ENCODE measurements around the gene FRK. TPM values are rescaled to one million over a fixed set of nuclear protein-coding genes. Genes with fewer than 3 reads are reported as not detected.
A peak's percentile ranks its signal among the peaks of the same experiment; 100 is the strongest.

FRK gene
- total RNA-seq, 2 donors from 2014 or later, result 1.4 to 2.9 TPM

DNA sequence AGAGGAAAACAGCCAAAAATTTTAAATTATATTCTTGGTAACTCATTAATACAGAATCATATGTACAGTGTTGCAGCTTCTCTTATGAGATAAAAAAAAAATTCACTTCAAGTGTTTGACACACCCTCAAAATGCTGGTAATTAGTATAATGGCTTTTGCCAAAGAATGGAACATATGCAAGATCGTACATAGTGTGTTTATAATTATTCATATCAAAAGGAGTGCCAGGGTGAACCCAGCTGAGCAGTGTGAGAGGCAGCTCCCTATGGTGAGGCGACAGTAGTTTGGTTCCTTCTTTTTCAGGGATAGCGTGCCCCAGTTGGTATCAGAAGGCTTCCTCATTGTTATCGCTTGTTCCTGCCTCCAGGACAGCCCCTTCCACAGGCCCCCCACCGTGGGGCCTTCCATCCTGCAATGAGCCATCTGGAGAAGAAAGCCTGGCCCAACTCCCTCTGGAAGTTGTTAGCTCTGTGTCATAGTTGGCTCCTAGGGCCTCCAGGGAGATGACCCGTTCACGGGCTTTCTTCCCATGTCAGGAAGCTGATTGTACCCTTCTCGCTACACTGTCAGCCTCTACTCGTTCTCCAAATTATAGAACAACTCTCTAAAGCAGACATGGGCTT, 150.7 kb downstream of the FRK start:
- H3K27me3 Mint-ChIP-seq (ENCODE audit: insufficient read depth), result no peaks in the 10 kb centered on the region
- H3K27ac ChIP-seq (ENCODE audit: low read depth, low read length), result no peak overlapping the region
- H3K4me3 ChIP-seq (ENCODE audit: low read length), result no peak overlapping the region
- WGBS, 2 experiments (ENCODE audit: insufficient coverage in 1 of 2, insufficient read length in 1 of 2), result 83 to 87% methylated on average over 6 to 9 of the region's 9 CpGs
- H3K9me3 ChIP-seq (ENCODE audit: control insufficient read depth, low read length), result no peaks in the 10 kb centered on the region
- no peaks in the 10 kb centered on the region for H3K9me3 Mint-ChIP-seq
- TF ChIP-seq CTCF (conservative IDR thresholded peaks at IDR 0.05), result no peak
- no peaks in the 10 kb centered on the region for H3K36me3 ChIP-seq (ENCODE audit: control insufficient read depth, insufficient read depth, low read length)
- H3K27me3 ChIP-seq (ENCODE audit: control insufficient read depth, insufficient read depth, low read length, poor library complexity, severe bottlenecking), result no peaks in the 10 kb centered on the region
- H3K9ac ChIP-seq (ENCODE audit: extremely low read depth, low read length, poor library complexity, severe bottlenecking), result no peak overlapping the region
- H3K27ac Mint-ChIP-seq, result no peak overlapping the region
- no peak overlapping the region for H3K4me3 Mint-ChIP-seq
- DNase-seq, result no peak
- H3K4me1 ChIP-seq (ENCODE audit: control insufficient read depth, insufficient read depth, low read length), result peaks cover 6% of the 10 kb centered on the region
- H3K36me3 Mint-ChIP-seq (ENCODE audit: low read depth), result no peaks in the 10 kb centered on the region
- peaks cover 23% of the 10 kb centered on the region for H3K4me1 Mint-ChIP-seq

DNA sequence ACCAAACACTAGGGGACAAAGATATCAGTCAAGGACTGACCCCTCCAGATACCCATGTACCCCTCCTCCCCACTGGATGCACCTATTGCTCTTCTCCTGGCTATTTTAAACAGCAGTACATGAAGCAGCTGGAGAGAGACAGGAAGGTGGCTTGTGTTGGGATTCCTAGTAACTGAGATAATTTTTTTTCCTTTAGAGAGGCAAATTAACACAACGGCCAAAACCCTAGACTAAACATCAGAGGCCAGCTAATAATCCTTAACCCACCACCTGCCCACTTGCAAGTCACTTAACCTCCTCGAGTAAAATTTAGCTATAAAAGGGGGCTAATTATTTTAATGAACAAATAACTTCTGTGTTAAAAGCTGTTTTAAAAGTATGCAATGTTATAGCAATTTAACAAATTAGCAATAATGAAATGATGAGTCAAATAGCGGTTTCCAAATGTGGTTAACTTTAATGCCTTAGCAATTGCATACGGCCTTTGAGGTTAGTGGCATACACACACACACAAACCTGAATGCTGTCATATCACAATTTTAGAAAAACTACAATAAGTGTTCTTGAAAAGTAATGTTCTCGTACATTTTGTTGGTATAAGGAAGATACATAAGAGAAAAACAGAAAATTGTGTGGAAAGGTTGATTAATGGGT, 151.7 kb downstream of the FRK start:
- Histone ChIP-seq H3K36me3 (ENCODE audit: control insufficient read depth, insufficient read depth, low read length) (no peaks in the 10 kb centered on the region), H3K27me3 (ENCODE audit: control insufficient read depth, insufficient read depth, low read length, poor library complexity, severe bottlenecking) (no peaks in the 10 kb centered on the region), H3K27ac (ENCODE audit: low read depth, low read length) (no peak overlapping the region), H3K9ac (ENCODE audit: extremely low read depth, low read length, poor library complexity, severe bottlenecking) (no peak overlapping the region), H3K4me1 (ENCODE audit: control insufficient read depth, insufficient read depth, low read length) (peaks cover 6% of the 10 kb centered on the region), H3K9me3 (ENCODE audit: control insufficient read depth, low read length) (no peaks in the 10 kb centered on the region), H3K4me3 (ENCODE audit: low read length) (no peak overlapping the region)
- Mint-ChIP-seq H3K4me1 (peaks cover 27% of the 10 kb centered on the region), H3K27ac (no peak overlapping the region), H3K36me3 (ENCODE audit: low read depth) (no peaks in the 10 kb centered on the region), H3K9me3 (peaks cover 6% of the 10 kb centered on the region), H3K4me3 (no peak overlapping the region), H3K27me3 (ENCODE audit: insufficient read depth) (no peaks in the 10 kb centered on the region)
- no peak for DNase-seq
- WGBS, 2 experiments (ENCODE audit: insufficient coverage in 1 of 2, insufficient read length in 1 of 2), result 80 to 90% methylated on average over 1 to 5 of the region's 5 CpGs
- TF ChIP-seq CTCF (conservative IDR thresholded peaks at IDR 0.05), result no peak

DNA sequence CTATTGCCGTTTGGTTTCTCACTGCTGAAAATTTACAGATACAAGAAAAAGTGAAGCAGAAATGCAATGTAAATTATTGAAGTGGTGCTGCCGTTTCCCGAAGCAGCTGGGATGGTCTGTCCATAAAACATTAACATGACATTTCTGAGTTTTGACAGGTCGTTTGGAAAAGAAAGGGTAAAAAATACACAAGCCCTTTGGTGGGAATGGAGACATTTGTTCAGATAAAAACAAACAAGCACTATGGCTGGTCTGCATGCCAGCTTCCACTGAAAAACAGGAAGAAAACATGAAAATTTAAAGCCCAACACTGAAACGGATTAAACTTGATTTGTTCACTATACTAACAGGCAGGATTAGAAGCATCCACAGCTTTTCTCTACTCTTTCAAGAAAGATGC, 155.2 kb downstream of the FRK start:
- no peak for TF ChIP-seq CTCF (conservative IDR thresholded peaks at IDR 0.05)
- Mint-ChIP-seq H3K27ac (peak overlapping the region; percentile 53), H3K27me3 (ENCODE audit: insufficient read depth) (no peaks in the 10 kb centered on the region), H3K4me1 (peaks cover 17% of the 10 kb centered on the region), H3K9me3 (peaks cover 6% of the 10 kb centered on the region), H3K4me3 (no peak overlapping the region), H3K36me3 (ENCODE audit: low read depth) (no peaks in the 10 kb centered on the region)
- H3K9me3 ChIP-seq (ENCODE audit: control insufficient read depth, low read length), result no peaks in the 10 kb centered on the region
- H3K9ac ChIP-seq (ENCODE audit: extremely low read depth, low read length, poor library complexity, severe bottlenecking), result no peak overlapping the region
- no peak overlapping the region for H3K27ac ChIP-seq (ENCODE audit: low read depth, low read length)
- 59 to 67% methylated on average over 4 to 5 of the region's 5 CpGs for WGBS, 2 experiments (ENCODE audit: insufficient coverage in 1 of 2, insufficient read length in 1 of 2)
- no peak for DNase-seq
- peaks cover 6% of the 10 kb centered on the region for H3K4me1 ChIP-seq (ENCODE audit: control insufficient read depth, insufficient read depth, low read length)
- no peak overlapping the region for H3K4me3 ChIP-seq (ENCODE audit: low read length)
- H3K36me3 ChIP-seq (ENCODE audit: control insufficient read depth, insufficient read depth, low read length), result no peaks in the 10 kb centered on the region
- H3K27me3 ChIP-seq (ENCODE audit: control insufficient read depth, insufficient read depth, low read length, poor library complexity, severe bottlenecking), result no peaks in the 10 kb centered on the region
